Testis (tissue), 3 donors: ENCODE measurements around the gene PHACTR3. TPM values are rescaled to one million over a fixed set of nuclear protein-coding genes. Genes with fewer than 3 reads are reported as not detected.

Experiments used
- DNase-seq: peaks from one replicate; pipeline ENCODE4 v3.0.0-alpha.2; 2019
- H3K27ac ChIP-seq, 2 donors: fragments of 200-600 bp; sonication (generic); one replicate each; pipeline ENCODE4 v1.5.1; 2019
- H3K27me3 ChIP-seq: fragments of 200-600 bp; sonication (generic); one replicate; pipeline ENCODE4 v1.5.1; 2019
- H3K36me3 ChIP-seq: fragments of 200-600 bp; sonication (generic); one replicate; pipeline ENCODE4 v1.5.1; 2017; ENCODE audit warnings: low read depth; ENCODE audit errors: missing control alignments
- H3K4me1 ChIP-seq: fragments of 200-600 bp; sonication (generic); one replicate; pipeline ENCODE4 v1.5.1; 2019
- H3K4me3 ChIP-seq, 2 donors: fragments of 200-600 bp; sonication (generic); one replicate each; pipeline ENCODE4 v1.5.1; 2017 to 2019
- H3K9me3 ChIP-seq: fragments of 200-600 bp; sonication (generic); one replicate; pipeline ENCODE4 v1.5.1; 2017
- CTCF ChIP-seq, 3 experiments: fragments of 450-650 bp in 2 of 3; fragments of 200-600 bp in 1 of 3; sonication (generic) in 1 of 3; IDR thresholded peaks; one replicate each; pipeline ENCODE4 v1.5.1; 2016 to 2019; ENCODE audit warnings: antibody characterized with exemption in 3 of 3, mild to moderate bottlenecking in 2 of 3, moderate library complexity in 1 of 3
- POLR2A ChIP-seq: fragments of 450-650 bp; IDR thresholded peaks from one replicate; pipeline ENCODE4 v1.6.1; 2017; ENCODE audit warnings: antibody characterized with exemption, mild to moderate bottlenecking, moderate library complexity
- WGBS, 2 donors: methylation state at CpG; one replicate each; pipeline ENCODE4 v1.1.5; 2018; 5-methylcytosine and 5-hydroxymethylcytosine counted together
- intact Hi-C: fragments of 100-400 bp; cut with DNase I; formaldehyde crosslinking; loops from one replicate; pipeline ENCODE4 v1.15.1; 2023; ENCODE audit warnings: low total_unique reads
- polyA plus RNA-seq: library from polyadenylated mRNA; stranded (reverse); fragments of 350-450 nt; fragmentation: Illumina TruSeq; extraction: RNeasy Lipid Tissue Mini Kit (QIAGEN cat#74804); gene quantifications from one replicate; pipeline ENCODE4 v1.2.3, GENCODE V29; 2014; ENCODE audit warnings: low read depth, low replicate concordance; ENCODE audit not compliant: insufficient read depth
- total RNA-seq, 2 donors: library from RNA; depleted of rRNA; stranded (reverse); fragments of >200 nt; gene quantifications; one replicate each; pipeline ENCODE4 v1.2.3, GENCODE V29; 2016

PHACTR3 gene
- total and polyA plus RNA-seq, 3 donors from 2014 or later, result 0.94 to 1.2 (median 1.1) TPM

DNA sequence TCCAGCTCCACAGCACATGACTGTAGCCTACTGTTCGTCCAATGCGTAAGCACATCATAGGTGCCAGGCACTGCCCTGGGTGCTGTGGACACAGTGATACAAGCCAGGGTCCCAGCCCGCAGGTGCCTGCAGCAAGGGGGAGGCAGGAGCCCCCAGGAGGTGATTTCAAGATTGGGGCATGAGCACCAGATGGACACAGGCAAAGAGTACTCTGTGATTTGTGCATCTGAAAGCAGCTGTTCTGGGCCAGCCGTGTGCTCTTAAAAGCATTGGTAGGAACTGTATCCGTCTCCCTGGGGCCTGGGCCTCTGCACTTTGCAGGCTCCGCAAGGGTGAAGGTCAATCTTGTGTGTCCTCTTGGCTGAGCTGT is 179.3 kb downstream of the PHACTR3 start:
- Histone ChIP-seq H3K27me3 (no peaks in the 10 kb centered on the region), H3K4me3 (no peak overlapping the region), H3K27ac (no peak overlapping the region), H3K36me3 (no peaks in the 10 kb centered on the region), H3K9me3 (no peaks in the 10 kb centered on the region), H3K4me1 (no peaks in the 10 kb centered on the region)
- no peak for DNase-seq
- no peak for TF ChIP-seq CTCF (IDR thresholded peaks at IDR 0.05)
- TF ChIP-seq POLR2A, result no peak
- intact Hi-C loops, result no loop called here
- 68 to 77% methylated on average over 5 to 6 of the region's 6 CpGs for WGBS, 2 donors

- Histone ChIP-seq H3K36me3 (no peaks in the 10 kb centered on the region), H3K27me3 (no peaks in the 10 kb centered on the region), H3K9me3 (no peaks in the 10 kb centered on the region), H3K27ac (no peak overlapping the region), H3K4me3 (no peak overlapping the region), H3K4me1 (no peaks in the 10 kb centered on the region)
- no peak for DNase-seq
- no peak for TF ChIP-seq CTCF (IDR thresholded peaks at IDR 0.05)
- no peak for TF ChIP-seq POLR2A
- 89 to 97% methylated on average over 5 of the region's 5 CpGs for WGBS, 2 donors
- intact Hi-C loops, result no loop called here
Measured at GRCh38 chr20:59784365-59784764, 180.0 kb downstream of the PHACTR3 start.

DNA sequence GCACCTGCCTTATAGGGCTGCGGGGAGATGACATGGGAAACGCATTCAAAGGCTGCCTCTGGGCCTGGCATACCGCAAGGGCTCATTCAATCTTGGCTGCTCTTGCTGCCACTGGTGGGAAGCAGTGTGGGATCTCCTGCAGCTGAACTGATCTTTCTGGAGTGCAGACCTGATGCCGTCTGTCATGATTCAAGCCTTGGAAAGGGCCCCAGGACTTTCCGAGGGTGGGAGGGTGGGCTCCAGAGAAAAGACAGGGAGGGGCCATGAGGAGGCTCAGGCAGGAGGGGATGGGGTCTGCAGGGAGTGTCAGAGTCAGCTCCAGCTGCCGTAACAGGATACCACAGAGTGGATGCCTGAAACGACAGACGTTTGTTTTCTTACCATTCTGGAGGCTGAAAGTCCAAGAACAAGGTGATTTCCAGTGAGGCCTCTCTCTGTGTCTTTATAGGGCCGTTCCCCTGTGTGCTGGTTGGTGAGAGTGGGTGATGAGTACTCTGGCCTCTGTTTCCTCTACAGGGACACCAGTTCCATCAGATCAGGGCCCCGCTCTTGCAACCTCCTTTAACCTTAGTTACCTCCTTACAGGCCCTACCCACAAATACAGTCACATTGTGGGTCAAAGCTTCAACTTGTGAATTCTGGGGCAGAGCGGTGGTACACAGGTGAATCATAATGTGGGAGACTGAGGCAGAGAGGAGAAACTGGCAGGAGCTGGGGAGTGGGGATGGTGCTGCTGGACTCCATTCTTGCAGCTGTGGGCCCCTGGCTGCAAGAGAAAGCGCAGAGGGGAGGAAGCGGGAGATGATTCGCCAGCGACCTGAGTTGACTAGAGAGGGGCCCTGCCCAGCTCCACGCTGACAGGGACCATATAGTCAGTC is 180.7 kb downstream of the PHACTR3 start:
- 78 to 82% methylated on average over 14 to 16 of the region's 16 CpGs for WGBS, 2 donors
- intact Hi-C loops, result no loop called here
- TF ChIP-seq CTCF (IDR thresholded peaks at IDR 0.05) (no peak), POLR2A (no peak)
- Histone ChIP-seq H3K27me3 (no peaks in the 10 kb centered on the region), H3K4me1 (no peaks in the 10 kb centered on the region), H3K27ac (no peak overlapping the region), H3K36me3 (no peaks in the 10 kb centered on the region), H3K4me3 (no peak overlapping the region), H3K9me3 (no peaks in the 10 kb centered on the region)
- DNase-seq, result no peak

DNA sequence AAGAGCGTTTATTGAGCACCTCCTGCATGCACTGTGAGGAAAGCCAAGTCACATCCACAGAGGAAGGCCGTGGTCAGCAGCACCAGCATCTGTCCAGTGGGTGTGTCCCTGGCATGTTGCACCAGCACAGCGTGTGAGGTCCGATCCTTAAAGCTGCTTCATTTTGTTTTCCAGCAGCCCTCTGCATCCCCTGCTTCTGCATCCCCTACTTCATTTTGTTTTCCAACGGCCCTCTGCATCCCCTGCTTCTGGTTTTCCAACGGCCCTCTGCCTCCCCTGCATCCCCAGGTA is 181.3 kb downstream of the PHACTR3 start:
- no peak overlapping the region for H3K27ac ChIP-seq
- H3K4me1 ChIP-seq, result no peaks in the 10 kb centered on the region
- no peak overlapping the region for H3K4me3 ChIP-seq
- H3K9me3 ChIP-seq, result no peaks in the 10 kb centered on the region
- TF ChIP-seq POLR2A (no peak), CTCF (IDR thresholded peaks at IDR 0.05) (no peak)
- intact Hi-C loops, result no loop called here
- H3K36me3 ChIP-seq, result no peaks in the 10 kb centered on the region
- no peaks in the 10 kb centered on the region for H3K27me3 ChIP-seq
- 42 to 43% methylated on average over 5 to 6 of the region's 6 CpGs for WGBS, 2 donors
- DNase-seq, result no peak
